Neutrophil (primary cell): ENCODE measurements around the gene TNIK.

Source experiments
- H3K27ac ChIP-seq: fragments of 200-600 bp; sonication (generic); 2 replicates; pipeline ENCODE4 v1.5.1; 2016; ENCODE audit warnings: mild to moderate bottlenecking, moderate library complexity
- H3K27me3 ChIP-seq: fragments of 200-600 bp; sonication (generic); 2 replicates; pipeline ENCODE4 v1.6.0; 2016; ENCODE audit warnings: mild to moderate bottlenecking
- H3K36me3 ChIP-seq: fragments of 200-600 bp; sonication (generic); 2 replicates; pipeline ENCODE4 v1.5.1; 2017
- H3K4me1 ChIP-seq, 2 experiments: fragments of 200-600 bp in 1 of 2; sonication (generic) in 1 of 2; 1 replicate in 1 of 2; 2 replicates in 1 of 2; pipeline versions ENCODE4 v1.5.1 to v1.6.1; 2013 to 2016; ENCODE audit warnings: low read depth in 1 of 2, low read length in 1 of 2, mild to moderate bottlenecking in 1 of 2, moderate library complexity in 1 of 2; ENCODE audit not compliant: control insufficient read depth in 1 of 2, insufficient read depth in 1 of 2
- H3K4me3 ChIP-seq, 2 experiments: fragments of 200-600 bp in 1 of 2; sonication (generic) in 1 of 2; 1 replicate in 1 of 2; 2 replicates in 1 of 2; pipeline ENCODE4 v1.5.1; 2013 to 2016; ENCODE audit warnings: low read depth in 1 of 2, low read length in 1 of 2, mild to moderate bottlenecking in 1 of 2, moderate library complexity in 1 of 2
- H3K9me3 ChIP-seq: fragments of 200-600 bp; sonication (generic); 2 replicates; pipeline ENCODE4 v1.5.1; 2016
- TF ChIP-seq, protein P1 (sequence below): fragments of 200-600 bp; sonication (generic); IDR thresholded peaks from 2 replicates; pipeline ENCODE4 v1.5.1; 2016; ENCODE audit warnings: antibody characterized with exemption

TNIK gene

GRCh38 chr3:171347301-171348039, 112.7 kb downstream of the TNIK start:
- no peaks in the 10 kb centered on the region for H3K27me3 ChIP-seq
- no peaks in the 10 kb centered on the region for H3K9me3 ChIP-seq
- H3K4me3 ChIP-seq = no peak overlapping the region
- H3K36me3 ChIP-seq = no peaks in the 10 kb centered on the region
- H3K4me1 ChIP-seq = peaks cover 0 to 5% of the 10 kb centered on the region in 2 experiments
- no peak overlapping the region for H3K27ac ChIP-seq
- TF ChIP-seq, protein P1, sequence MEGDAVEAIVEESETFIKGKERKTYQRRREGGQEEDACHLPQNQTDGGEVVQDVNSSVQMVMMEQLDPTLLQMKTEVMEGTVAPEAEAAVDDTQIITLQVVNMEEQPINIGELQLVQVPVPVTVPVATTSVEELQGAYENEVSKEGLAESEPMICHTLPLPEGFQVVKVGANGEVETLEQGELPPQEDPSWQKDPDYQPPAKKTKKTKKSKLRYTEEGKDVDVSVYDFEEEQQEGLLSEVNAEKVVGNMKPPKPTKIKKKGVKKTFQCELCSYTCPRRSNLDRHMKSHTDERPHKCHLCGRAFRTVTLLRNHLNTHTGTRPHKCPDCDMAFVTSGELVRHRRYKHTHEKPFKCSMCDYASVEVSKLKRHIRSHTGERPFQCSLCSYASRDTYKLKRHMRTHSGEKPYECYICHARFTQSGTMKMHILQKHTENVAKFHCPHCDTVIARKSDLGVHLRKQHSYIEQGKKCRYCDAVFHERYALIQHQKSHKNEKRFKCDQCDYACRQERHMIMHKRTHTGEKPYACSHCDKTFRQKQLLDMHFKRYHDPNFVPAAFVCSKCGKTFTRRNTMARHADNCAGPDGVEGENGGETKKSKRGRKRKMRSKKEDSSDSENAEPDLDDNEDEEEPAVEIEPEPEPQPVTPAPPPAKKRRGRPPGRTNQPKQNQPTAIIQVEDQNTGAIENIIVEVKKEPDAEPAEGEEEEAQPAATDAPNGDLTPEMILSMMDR = no peak

DNA sequence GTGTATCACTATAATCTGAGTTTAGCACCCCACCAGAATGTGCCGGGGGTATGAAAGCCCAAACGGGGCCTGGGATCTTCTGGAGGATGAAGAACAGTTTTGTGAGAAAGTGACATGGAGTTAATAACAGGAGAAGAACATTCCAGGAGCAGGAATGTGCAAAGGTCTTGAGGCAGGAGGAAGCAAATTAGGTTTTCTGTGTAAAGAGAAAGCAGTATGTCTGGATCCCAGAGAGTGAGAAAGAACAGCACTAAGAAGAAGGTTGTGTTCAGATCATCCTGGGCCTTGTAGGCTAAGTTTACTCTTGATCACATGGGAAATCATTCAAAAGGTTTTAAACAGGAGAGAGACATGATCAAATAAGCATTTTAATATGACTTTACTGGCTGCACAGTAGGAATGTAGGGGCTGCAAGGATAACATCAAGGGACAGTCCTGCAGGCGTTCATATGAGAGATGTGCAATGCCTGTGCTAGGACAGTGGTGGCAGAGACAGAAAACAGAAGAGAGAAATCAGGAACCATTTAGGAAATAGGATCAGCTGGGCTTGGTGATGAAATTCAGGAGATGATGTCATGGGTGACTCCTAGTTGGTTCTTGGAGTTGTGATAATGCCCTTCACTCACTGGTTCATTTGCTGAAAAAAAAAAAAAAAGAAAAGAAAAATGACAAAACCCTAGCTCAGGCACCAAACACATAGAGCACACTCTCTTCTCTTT, 113.5 kb downstream of the TNIK start:
- H3K36me3 ChIP-seq = no peaks in the 10 kb centered on the region
- TF ChIP-seq, protein P1 = no peak
- H3K9me3 ChIP-seq = no peaks in the 10 kb centered on the region
- H3K27me3 ChIP-seq = no peaks in the 10 kb centered on the region
- no peak overlapping the region for H3K27ac ChIP-seq
- H3K4me3 ChIP-seq = no peak overlapping the region
- H3K4me1 ChIP-seq = peaks cover 0 to 5% of the 10 kb centered on the region in 2 experiments

DNA sequence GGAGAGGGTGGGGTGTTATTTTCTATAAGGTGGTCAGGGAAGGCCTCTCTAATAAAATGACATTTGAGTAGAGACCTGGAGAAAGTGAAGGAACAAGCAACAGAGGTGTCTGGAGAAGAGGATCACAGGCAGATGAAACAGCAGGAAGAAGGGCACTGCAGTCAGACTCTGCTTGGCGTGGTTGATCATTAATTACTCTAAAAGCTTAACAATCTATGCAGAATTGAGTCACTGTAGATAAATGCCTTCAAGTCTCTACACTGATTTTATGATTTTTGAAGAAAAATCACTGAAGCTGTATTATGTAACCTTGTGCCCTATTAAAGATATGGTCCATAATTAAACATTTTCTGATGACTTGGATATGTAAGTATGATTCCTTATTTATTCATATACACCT, 114.2 kb downstream of the TNIK start:
- TF ChIP-seq, protein P1 = no peak
- no peaks in the 10 kb centered on the region for H3K36me3 ChIP-seq
- H3K4me3 ChIP-seq = no peak overlapping the region
- H3K4me1 ChIP-seq = peaks cover 0 to 5% of the 10 kb centered on the region in 2 experiments
- H3K27me3 ChIP-seq = no peaks in the 10 kb centered on the region
- H3K9me3 ChIP-seq = no peaks in the 10 kb centered on the region
- no peak overlapping the region for H3K27ac ChIP-seq

- H3K36me3 ChIP-seq = no peaks in the 10 kb centered on the region
- no peaks in the 10 kb centered on the region for H3K27me3 ChIP-seq
- no peaks in the 10 kb centered on the region for H3K9me3 ChIP-seq
- H3K4me1 ChIP-seq = peaks cover 0 to 5% of the 10 kb centered on the region in 2 experiments
- no peak overlapping the region for H3K27ac ChIP-seq
- TF ChIP-seq, protein P1 = no peak
- no peak overlapping the region for H3K4me3 ChIP-seq
Measured at GRCh38 chr3:171345107-171345843, 114.9 kb downstream of the TNIK start.

- Histone ChIP-seq H3K9me3 (no peaks in the 10 kb centered on the region), H3K4me1 (peaks cover 0 to 5% of the 10 kb centered on the region in 2 experiments), H3K27ac (no peak overlapping the region), H3K27me3 (no peaks in the 10 kb centered on the region), H3K36me3 (no peaks in the 10 kb centered on the region), H3K4me3 (no peak overlapping the region)
- TF ChIP-seq, protein P1 = no peak
Measured at GRCh38 chr3:171343693-171344092, 116.5 kb downstream of the TNIK start.
